Hematopoietic multipotent progenitor cell (in vitro differentiated cells): ENCODE measurements around the gene TBPL1. TPM values are rescaled to one million over a fixed set of nuclear protein-coding genes. Genes with fewer than 3 reads are reported as not detected.

ENCODE experiments used
- DNase-seq, 3 donors: peaks; one replicate each; pipeline ENCODE4 v3.0.0-alpha.2; 2011 to 2015; ENCODE audit warnings: low read depth in 2 of 3, low spot score in 2 of 3
- small RNA-seq: library from RNA; depleted of rRNA; stranded (forward); fragments of <200 nt; gene quantifications from one replicate; pipeline ENCODE3, GENCODE V24; 2012
- total RNA-seq: library from RNA; depleted of rRNA; stranded (reverse); fragments of >200 nt; gene quantifications from one replicate; pipeline ENCODE4 v1.2.3, GENCODE V29; 2012

Gene TBPL1
- total RNA-seq, 1 donor = 4.3 TPM

GRCh38 chr6:134034961-134035822 is 82.2 kb downstream of the TBPL1 start:
- DNase-seq = no peak

DNA sequence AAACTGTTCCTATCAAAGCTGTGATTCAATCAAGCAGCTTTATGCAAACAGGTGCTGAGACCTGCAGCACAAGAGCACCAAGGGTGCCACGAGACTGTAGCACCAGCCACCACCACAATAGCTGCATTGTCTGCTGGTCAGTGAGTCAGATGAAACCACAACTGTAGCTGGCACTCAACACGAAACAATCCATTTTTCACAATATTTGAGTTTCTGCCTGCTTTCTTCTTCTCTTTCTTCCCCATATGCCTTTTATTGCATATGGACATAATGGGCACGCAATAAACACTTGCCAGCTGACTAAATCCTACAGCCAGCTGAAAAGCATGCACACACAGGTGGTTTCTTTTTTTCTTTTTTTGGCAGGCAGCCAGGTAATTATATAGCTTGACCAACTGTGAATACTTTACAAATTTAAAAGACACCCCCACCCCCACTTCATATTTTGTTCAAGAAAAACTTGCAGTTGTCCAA is 82.8 kb downstream of the TBPL1 start:
- no peak for DNase-seq

DNA sequence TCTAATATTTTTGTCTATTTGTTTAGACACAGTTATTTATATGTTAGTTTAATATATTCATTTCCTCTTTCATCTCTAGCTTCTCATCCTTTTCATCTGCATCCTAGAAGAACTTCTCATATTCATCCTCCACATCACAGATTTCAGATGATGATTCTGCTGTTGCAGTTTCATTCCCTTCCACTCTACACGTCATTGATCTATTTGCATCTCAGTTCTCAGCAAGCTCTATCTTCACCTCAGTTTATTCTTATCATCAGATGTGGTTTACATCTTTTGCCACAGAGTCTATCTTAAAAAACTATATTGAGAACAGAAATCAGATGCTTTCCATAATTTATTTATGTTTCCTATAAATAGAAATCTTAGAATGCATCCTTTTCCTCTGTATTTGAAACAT is 86.1 kb downstream of the TBPL1 start:
- no peak for DNase-seq

Small RNA genes lying within 50 kb of the gene (small RNA-seq; reads per million reads assigned to genes)
- not detected for gene AL449363.1

Other genes with a start within 250 kb of the TBPL1 start
- gene TCF21, start 64.1 kb upstream of the TBPL1 start, total RNA-seq = not detected
- gene SLC2A12, start 99.4 kb downstream of the TBPL1 start, total RNA-seq = not detected